ENCODE measurements around the gene TRIM40. TPM values are rescaled to one million over a fixed set of nuclear protein-coding genes. Genes with fewer than 3 reads are reported as not detected.

The TRIM40 gene
- total and polyA plus RNA-seq, 2 of the 13 experiments (the other 11 are each of a cell fraction or from before 2014, with no cell fraction given), result 0.58 TPM; not detected in 1

DNA sequence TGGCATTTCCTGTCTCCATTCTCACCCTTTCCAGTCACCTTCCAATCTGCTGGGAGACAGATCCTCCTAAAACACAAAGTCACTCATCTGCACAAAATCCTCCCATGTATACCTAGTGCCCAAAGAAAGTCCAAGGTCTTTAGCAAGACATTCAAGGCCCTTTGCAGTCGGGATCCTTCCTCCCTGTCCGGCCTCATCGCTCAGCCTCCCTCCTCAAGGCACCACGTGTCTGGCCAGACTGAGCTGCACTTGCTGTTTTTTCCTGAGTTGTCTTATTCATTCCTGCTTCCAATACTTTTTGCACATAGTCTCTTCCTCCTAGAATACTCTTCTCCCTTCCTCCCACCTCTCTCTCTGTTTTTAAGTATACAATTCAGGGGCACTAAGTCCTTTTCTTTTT lies 28.8 kb downstream of the TRIM40 start (continued):
- TF ChIP-seq, protein P1, sequence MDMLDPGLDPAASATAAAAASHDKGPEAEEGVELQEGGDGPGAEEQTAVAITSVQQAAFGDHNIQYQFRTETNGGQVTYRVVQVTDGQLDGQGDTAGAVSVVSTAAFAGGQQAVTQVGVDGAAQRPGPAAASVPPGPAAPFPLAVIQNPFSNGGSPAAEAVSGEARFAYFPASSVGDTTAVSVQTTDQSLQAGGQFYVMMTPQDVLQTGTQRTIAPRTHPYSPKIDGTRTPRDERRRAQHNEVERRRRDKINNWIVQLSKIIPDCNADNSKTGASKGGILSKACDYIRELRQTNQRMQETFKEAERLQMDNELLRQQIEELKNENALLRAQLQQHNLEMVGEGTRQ (IDR thresholded peaks at IDR 0.05; ENCODE audit: low read depth, low read length), result 0 out of 2 replicates have a peak, but pooled peaks have one; percentile 11
- TF ChIP-seq, protein P1 (CRISPR knock-in tag; IDR thresholded peaks at IDR 0.05; ENCODE audit: borderline replicate concordance), result no peak
- TF ChIP-seq MAX (IDR thresholded peaks at IDR 0.05) (peak; percentile 77), NFKBIZ (CRISPR knock-in tag; IDR thresholded peaks at IDR 0.05) (no peak), CBX5 (CRISPR knock-in tag; IDR thresholded peaks at IDR 0.05; ENCODE audit: borderline replicate concordance) (0 out of 2 replicates have a peak, but pooled peaks have one; percentile 9), ZNF124 (CRISPR knock-in tag; IDR thresholded peaks at IDR 0.05) (no peak), ZNF792 (CRISPR knock-in tag; IDR thresholded peaks at IDR 0.05) (no peak), SMAD1 (CRISPR knock-in tag; IDR thresholded peaks at IDR 0.05; ENCODE audit: borderline replicate concordance, low read depth) (0 out of 2 replicates have a peak, but pooled peaks have one; percentile 41)
- TF ChIP-seq, protein P2, sequence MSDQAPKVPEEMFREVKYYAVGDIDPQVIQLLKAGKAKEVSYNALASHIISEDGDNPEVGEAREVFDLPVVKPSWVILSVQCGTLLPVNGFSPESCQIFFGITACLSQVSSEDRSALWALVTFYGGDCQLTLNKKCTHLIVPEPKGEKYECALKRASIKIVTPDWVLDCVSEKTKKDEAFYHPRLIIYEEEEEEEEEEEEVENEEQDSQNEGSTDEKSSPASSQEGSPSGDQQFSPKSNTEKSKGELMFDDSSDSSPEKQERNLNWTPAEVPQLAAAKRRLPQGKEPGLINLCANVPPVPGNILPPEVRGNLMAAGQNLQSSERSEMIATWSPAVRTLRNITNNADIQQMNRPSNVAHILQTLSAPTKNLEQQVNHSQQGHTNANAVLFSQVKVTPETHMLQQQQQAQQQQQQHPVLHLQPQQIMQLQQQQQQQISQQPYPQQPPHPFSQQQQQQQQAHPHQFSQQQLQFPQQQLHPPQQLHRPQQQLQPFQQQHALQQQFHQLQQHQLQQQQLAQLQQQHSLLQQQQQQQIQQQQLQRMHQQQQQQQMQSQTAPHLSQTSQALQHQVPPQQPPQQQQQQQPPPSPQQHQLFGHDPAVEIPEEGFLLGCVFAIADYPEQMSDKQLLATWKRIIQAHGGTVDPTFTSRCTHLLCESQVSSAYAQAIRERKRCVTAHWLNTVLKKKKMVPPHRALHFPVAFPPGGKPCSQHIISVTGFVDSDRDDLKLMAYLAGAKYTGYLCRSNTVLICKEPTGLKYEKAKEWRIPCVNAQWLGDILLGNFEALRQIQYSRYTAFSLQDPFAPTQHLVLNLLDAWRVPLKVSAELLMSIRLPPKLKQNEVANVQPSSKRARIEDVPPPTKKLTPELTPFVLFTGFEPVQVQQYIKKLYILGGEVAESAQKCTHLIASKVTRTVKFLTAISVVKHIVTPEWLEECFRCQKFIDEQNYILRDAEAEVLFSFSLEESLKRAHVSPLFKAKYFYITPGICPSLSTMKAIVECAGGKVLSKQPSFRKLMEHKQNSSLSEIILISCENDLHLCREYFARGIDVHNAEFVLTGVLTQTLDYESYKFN (CRISPR knock-in tag; conservative IDR thresholded peaks at IDR 0.05), result no peak

Data from HepG2 (cell line).